OCI-LY7 (cell line): ENCODE measurements around the gene ZNF576. TPM values are rescaled to one million over a fixed set of nuclear protein-coding genes. Genes with fewer than 3 reads are reported as not detected.
"Not testable (repeated sequence)": the region's sequence is repeated elsewhere in the genome, so short reads cannot be mapped to it uniquely, and the experiment has no call there.

Experiments used
- BruUV-seq: library from RNA; stranded (reverse); fragments of 400-500 nt; replicated peaks from 2 replicates; lab custom pipeline; 2021; lab: Mats Ljungman, UMichigan
- CTCF ChIA-PET: fragments of 300-600 bp; sonication (Branson Sonifier 250); formaldehyde crosslinking; loops from one replicate; lab custom pipeline; 2022; ENCODE audit warnings: antibody characterized with exemption; ENCODE audit not compliant: unreplicated experiment; lab: Charles Lee
- POLR2A ChIA-PET: fragments of 300-600 bp; sonication (Branson Sonifier 250); formaldehyde crosslinking; loops from one replicate; lab custom pipeline; 2022; ENCODE audit warnings: antibody characterized with exemption; lab: Charles Lee
- DNase-seq: peaks from one replicate; pipeline ENCODE4 v3.0.0-alpha.2; 2015; ENCODE audit warnings: low spot score
- H2AFZ ChIP-seq: fragments of 200-600 bp; sonication (generic), shearing (Covaris generic); 2 replicates; pipeline ENCODE4 v1.6.1; 2014; ENCODE audit warnings: mild to moderate bottlenecking, antibody characterized with exemption, low read length, moderate library complexity
- H3K27ac ChIP-seq: fragments of 200-600 bp; sonication (generic); 2 replicates; pipeline ENCODE4 v1.5.1; 2014; ENCODE audit warnings: mixed run types, low read depth, mild to moderate bottlenecking, moderate library complexity, low read length, inconsistent platforms; ENCODE audit not compliant: poor library complexity, severe bottlenecking
- H3K36me3 ChIP-seq: fragments of 200-600 bp; sonication (generic); 2 replicates; pipeline ENCODE4 v1.6.1; 2014; ENCODE audit warnings: mild to moderate bottlenecking, antibody characterized with exemption, low read length, moderate library complexity, mixed read lengths; ENCODE audit not compliant: insufficient read depth
- H3K4me1 ChIP-seq: fragments of 200-600 bp; sonication (generic); 2 replicates; pipeline ENCODE4 v1.5.1; 2014; ENCODE audit warnings: mild to moderate bottlenecking, low read length; ENCODE audit not compliant: insufficient read depth, poor library complexity, severe bottlenecking
- H3K4me2 ChIP-seq: fragments of 200-600 bp; sonication (generic); 2 replicates; pipeline ENCODE4 v1.6.1; 2014; ENCODE audit warnings: mild to moderate bottlenecking, low read length
- H3K4me3 ChIP-seq: fragments of 200-600 bp; sonication (generic); 2 replicates; pipeline ENCODE4 v1.5.1; 2014; ENCODE audit warnings: mild to moderate bottlenecking, low read depth, low read length; ENCODE audit not compliant: poor library complexity, severe bottlenecking
- H3K79me2 ChIP-seq: fragments of 200-600 bp; sonication (generic); 2 replicates; pipeline ENCODE4 v1.6.1; 2016; ENCODE audit warnings: low read depth, mild to moderate bottlenecking, low read length, moderate library complexity, mixed read lengths; ENCODE audit not compliant: insufficient read depth
- H3K9me2 ChIP-seq: fragments of 200-600 bp; sonication (generic); 2 replicates; pipeline ENCODE4 v1.6.1; 2016; ENCODE audit warnings: mild to moderate bottlenecking, low read length, mixed read lengths; ENCODE audit not compliant: insufficient read depth
- H3K9me3 ChIP-seq: fragments of 200-600 bp; sonication (generic); 2 replicates; pipeline ENCODE4 v1.6.1; 2014; ENCODE audit warnings: mild to moderate bottlenecking, mixed run types, low read length, mixed read lengths
- H4K20me1 ChIP-seq: fragments of 200-600 bp; sonication (generic); 2 replicates; pipeline ENCODE4 v1.6.1; 2014; ENCODE audit warnings: mild to moderate bottlenecking, antibody characterized with exemption, low read length, moderate library complexity, mixed read lengths; ENCODE audit not compliant: insufficient read depth
- EZH2phosphoT487 ChIP-seq: fragments of 200-600 bp; sonication (generic); IDR thresholded peaks from 2 replicates; pipeline ENCODE4 v1.6.1; 2018; ENCODE audit warnings: low read depth, borderline replicate concordance, mild to moderate bottlenecking, mixed run types, antibody characterized with exemption, low read length, moderate library complexity, mixed read lengths
- intact Hi-C: fragments of 100-400 bp; cut with micrococcal nuclease; formaldehyde crosslinking; loops from one replicate; pipeline ENCODE4 v1.10.0; 2022; ENCODE audit not compliant: unreplicated experiment
- total RNA-seq, 2 experiments: library from RNA; depleted of rRNA in 1 of 2; stranded (reverse); fragments of >200 nt in 1 of 2; shearing (Covaris generic) in 1 of 2; gene quantifications; 2 replicates each; pipeline ENCODE4 v1.2.3, GENCODE V29; 2014 to 2022
- TF ChIP-seq, protein P1 (sequence below): fragments of 200-600 bp; sonication (generic); conservative IDR thresholded peaks from 2 replicates; pipeline ENCODE4 v1.5.1; 2014; ENCODE audit warnings: mild to moderate bottlenecking, antibody characterized with exemption, low read length, moderate library complexity, mixed read lengths

The ZNF576 gene
- total RNA-seq, 2 experiments from 2014 or later: 17.8 to 20.2 TPM

DNA sequence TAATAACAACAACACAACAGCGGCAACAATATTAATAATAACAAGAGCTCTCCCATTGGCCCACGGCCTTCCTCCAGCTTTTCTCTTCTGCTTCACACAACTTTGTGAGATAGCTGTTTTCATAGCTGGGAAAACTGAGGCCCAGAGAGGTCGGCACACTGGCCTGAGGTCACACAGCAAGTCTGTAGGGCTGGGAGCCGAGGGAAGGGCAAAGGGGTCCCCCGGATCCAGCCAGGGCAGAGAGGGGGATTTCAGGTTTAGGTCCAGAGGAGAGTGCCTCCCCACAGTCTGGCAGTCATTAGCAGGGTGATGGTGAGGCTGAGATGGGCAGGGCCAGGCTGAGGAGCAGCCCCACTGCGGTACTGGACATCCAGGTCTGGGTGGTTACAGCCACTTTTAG, 52.2 kb downstream of the ZNF576 start:
- H2AFZ ChIP-seq: no peak overlapping the region
- POLR2A ChIA-PET: interaction anchor here (0.6 kb wide), 1 partner anchor 201 kb away, joined by 3 read pairs; no protein-coding TSS in a partner anchor
- no peaks in the 10 kb centered on the region for H3K9me3 ChIP-seq
- TF ChIP-seq, protein P1, sequence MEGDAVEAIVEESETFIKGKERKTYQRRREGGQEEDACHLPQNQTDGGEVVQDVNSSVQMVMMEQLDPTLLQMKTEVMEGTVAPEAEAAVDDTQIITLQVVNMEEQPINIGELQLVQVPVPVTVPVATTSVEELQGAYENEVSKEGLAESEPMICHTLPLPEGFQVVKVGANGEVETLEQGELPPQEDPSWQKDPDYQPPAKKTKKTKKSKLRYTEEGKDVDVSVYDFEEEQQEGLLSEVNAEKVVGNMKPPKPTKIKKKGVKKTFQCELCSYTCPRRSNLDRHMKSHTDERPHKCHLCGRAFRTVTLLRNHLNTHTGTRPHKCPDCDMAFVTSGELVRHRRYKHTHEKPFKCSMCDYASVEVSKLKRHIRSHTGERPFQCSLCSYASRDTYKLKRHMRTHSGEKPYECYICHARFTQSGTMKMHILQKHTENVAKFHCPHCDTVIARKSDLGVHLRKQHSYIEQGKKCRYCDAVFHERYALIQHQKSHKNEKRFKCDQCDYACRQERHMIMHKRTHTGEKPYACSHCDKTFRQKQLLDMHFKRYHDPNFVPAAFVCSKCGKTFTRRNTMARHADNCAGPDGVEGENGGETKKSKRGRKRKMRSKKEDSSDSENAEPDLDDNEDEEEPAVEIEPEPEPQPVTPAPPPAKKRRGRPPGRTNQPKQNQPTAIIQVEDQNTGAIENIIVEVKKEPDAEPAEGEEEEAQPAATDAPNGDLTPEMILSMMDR: no peak
- no peak for TF ChIP-seq EZH2phosphoT487
- H4K20me1 ChIP-seq: no peaks in the 10 kb centered on the region
- H3K4me3 ChIP-seq: no peak overlapping the region
- H3K4me2 ChIP-seq: no peak overlapping the region
- DNase-seq: no peak
- intact Hi-C loops: no loop called here
- no TSS peak for BruUV-seq
- H3K27ac ChIP-seq: no peak overlapping the region
- no peaks in the 10 kb centered on the region for H3K79me2 ChIP-seq
- no peaks in the 10 kb centered on the region for H3K36me3 ChIP-seq
- H3K4me1 ChIP-seq: no peaks in the 10 kb centered on the region
- CTCF ChIA-PET: no interaction called here
- no peaks in the 10 kb centered on the region for H3K9me2 ChIP-seq

DNA sequence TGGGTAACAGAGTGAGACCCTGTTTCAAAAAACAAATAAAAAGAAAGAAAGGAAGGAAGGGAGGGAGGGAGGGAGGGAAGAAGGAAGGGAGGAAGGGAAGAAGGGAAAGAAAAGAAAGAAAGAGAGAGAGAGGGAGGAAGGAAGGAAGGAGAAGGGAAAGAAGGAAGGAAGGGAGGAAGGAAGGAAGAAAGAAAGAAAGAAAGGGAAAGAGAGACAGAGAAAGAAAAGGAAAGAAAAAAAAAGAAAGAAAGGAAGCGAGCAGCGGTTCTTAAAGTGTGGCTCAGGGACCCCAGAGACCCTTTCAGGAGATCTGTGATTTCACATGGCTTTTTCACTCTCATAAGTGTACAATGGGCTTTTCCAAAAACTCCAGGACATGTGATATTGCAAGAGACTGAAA, 53.1 kb downstream of the ZNF576 start:
- Histone ChIP-seq H2AFZ (no peak overlapping the region), H4K20me1 (no peaks in the 10 kb centered on the region), H3K4me1 (no peaks in the 10 kb centered on the region), H3K4me2 (no peak overlapping the region), H3K79me2 (no peaks in the 10 kb centered on the region), H3K36me3 (no peaks in the 10 kb centered on the region), H3K9me2 (no peaks in the 10 kb centered on the region), H3K4me3 (no peak overlapping the region), H3K9me3 (no peaks in the 10 kb centered on the region), H3K27ac (no peak overlapping the region)
- TF ChIP-seq, protein P1: no peak
- TF ChIP-seq EZH2phosphoT487: no peak
- DNase-seq: no peak
- BruUV-seq: no TSS peak
- intact Hi-C loops: no loop called here
- ChIA-PET CTCF (no interaction called here), POLR2A (interaction anchor here (0.6 kb wide), 1 partner anchor 152 kb away, joined by 3 read pairs; no protein-coding TSS in a partner anchor)

DNA sequence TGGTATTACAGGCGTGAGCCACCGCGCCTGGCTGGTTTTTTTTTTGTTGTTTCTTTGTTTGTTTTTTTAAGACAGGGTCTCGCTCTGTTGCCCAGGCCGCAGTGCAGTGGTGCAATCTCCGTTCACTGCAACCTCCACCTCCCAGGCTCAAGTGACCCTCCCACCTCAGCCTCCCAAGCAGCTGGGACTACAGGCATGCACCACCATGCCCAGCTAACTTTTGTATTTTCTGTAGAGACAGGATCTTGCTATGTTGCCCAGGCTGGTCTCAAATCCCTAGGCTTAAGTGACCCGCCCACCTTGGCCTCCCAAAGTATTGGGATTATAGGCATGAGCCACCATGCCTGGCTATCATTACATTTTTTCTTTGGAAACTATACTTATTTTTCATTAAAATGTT, 53.9 kb downstream of the ZNF576 start:
- H3K79me2 ChIP-seq, H2AFZ ChIP-seq, CTCF ChIA-PET, H4K20me1 ChIP-seq, H3K4me2 ChIP-seq, H3K36me3 ChIP-seq, DNase-seq, H3K4me3 ChIP-seq, H3K9me3 ChIP-seq, POLR2A ChIA-PET, intact Hi-C loops, H3K4me1 ChIP-seq, H3K27ac ChIP-seq, BruUV-seq, H3K9me2 ChIP-seq: not testable (repeated sequence)

Other genes starting within 250 kb of the ZNF576 start
- not detected in 2 replicates for gene CD177, start 242.9 kb upstream of the ZNF576 start, total RNA-seq (2014; rRNA removed; shearing (Covaris generic))
- not detected in 2 replicates for gene CD177, start 242.9 kb upstream of the ZNF576 start, total RNA-seq (2022)
- not detected in 2 replicates for gene TEX101, start 181.7 kb upstream of the ZNF576 start, total RNA-seq (2014; rRNA removed; shearing (Covaris generic))
- gene TEX101, start 181.7 kb upstream of the ZNF576 start, total RNA-seq (2022): not detected in 2 replicates
- not detected in 2 replicates for gene LYPD3, start 131.0 kb upstream of the ZNF576 start, total RNA-seq (2014; rRNA removed; shearing (Covaris generic))
- gene LYPD3, start 131.0 kb upstream of the ZNF576 start, total RNA-seq (2022): 0.42 TPM in 1 of 2 replicates, not detected in the other
- 12.9 and 20.6 TPM in 2 replicates for gene PHLDB3, start 91.8 kb upstream of the ZNF576 start, total RNA-seq (2014; rRNA removed; shearing (Covaris generic))
- gene PHLDB3, start 91.8 kb upstream of the ZNF576 start, total RNA-seq (2022): 6.0 and 9.9 TPM in 2 replicates
- gene ETHE1, start 69.4 kb upstream of the ZNF576 start, total RNA-seq (2014; rRNA removed; shearing (Covaris generic)): 1.7 and 5.7 TPM in 2 replicates
- gene ETHE1, start 69.4 kb upstream of the ZNF576 start, total RNA-seq (2022): 6.2 and 6.4 TPM in 2 replicates
- gene ZNF575, start 63.4 kb upstream of the ZNF576 start, total RNA-seq (2014; rRNA removed; shearing (Covaris generic)): not detected in 2 replicates
- gene ZNF575, start 63.4 kb upstream of the ZNF576 start, total RNA-seq (2022): 2.0 and 2.7 TPM in 2 replicates
- 28.7 and 35.9 TPM in 2 replicates for gene XRCC1, start 21.1 kb upstream of the ZNF576 start, total RNA-seq (2014; rRNA removed; shearing (Covaris generic))
- gene XRCC1, start 21.1 kb upstream of the ZNF576 start, total RNA-seq (2022): 27.2 and 33.7 TPM in 2 replicates
- 4.9 and 11.5 TPM in 2 replicates for gene PINLYP, start 20.8 kb upstream of the ZNF576 start, total RNA-seq (2014; rRNA removed; shearing (Covaris generic))
- 0.40 and 0.81 TPM in 2 replicates for gene PINLYP, start 20.8 kb upstream of the ZNF576 start, total RNA-seq (2022)
- gene IRGQ, start 461 bp upstream of the ZNF576 start, total RNA-seq (2014; rRNA removed; shearing (Covaris generic)): 6.4 and 23.0 TPM in 2 replicates
- gene IRGQ, start 461 bp upstream of the ZNF576 start, total RNA-seq (2022): 15.1 and 15.3 TPM in 2 replicates
- 0.36 and 0.73 TPM in 2 replicates for gene SRRM5, start 15.5 kb downstream of the ZNF576 start, total RNA-seq (2014; rRNA removed; shearing (Covaris generic))
- 0.61 and 0.85 TPM in 2 replicates for gene SRRM5, start 15.5 kb downstream of the ZNF576 start, total RNA-seq (2022)
- gene ZNF428, start 23.0 kb downstream of the ZNF576 start, total RNA-seq (2014; rRNA removed; shearing (Covaris generic)): 91.1 and 98.1 TPM in 2 replicates
- 28.5 and 31.0 TPM in 2 replicates for gene ZNF428, start 23.0 kb downstream of the ZNF576 start, total RNA-seq (2022)
- 0.05 TPM in 1 of 2 replicates, not detected in the other for gene CADM4, start 43.3 kb downstream of the ZNF576 start, total RNA-seq (2014; rRNA removed; shearing (Covaris generic))
- gene CADM4, start 43.3 kb downstream of the ZNF576 start, total RNA-seq (2022): not detected in 2 replicates
- 0.41 TPM in 1 of 2 replicates, not detected in the other for gene PLAUR, start 73.6 kb downstream of the ZNF576 start, total RNA-seq (2014; rRNA removed; shearing (Covaris generic))
- gene PLAUR, start 73.6 kb downstream of the ZNF576 start, total RNA-seq (2022): 0.57 and 0.76 TPM in 2 replicates
- not detected in 2 replicates for gene IRGC, start 119.5 kb downstream of the ZNF576 start, total RNA-seq (2014; rRNA removed; shearing (Covaris generic))
- not detected in 2 replicates for gene IRGC, start 119.5 kb downstream of the ZNF576 start, total RNA-seq (2022)
- gene SMG9, start 158.4 kb downstream of the ZNF576 start, total RNA-seq (2014; rRNA removed; shearing (Covaris generic)): 49.1 and 65.6 TPM in 2 replicates
- 75.5 and 83.1 TPM in 2 replicates for gene SMG9, start 158.4 kb downstream of the ZNF576 start, total RNA-seq (2022)
- 31.3 and 39.7 TPM in 2 replicates for gene KCNN4, start 184.4 kb downstream of the ZNF576 start, total RNA-seq (2014; rRNA removed; shearing (Covaris generic))
- 39.3 and 40.0 TPM in 2 replicates for gene KCNN4, start 184.4 kb downstream of the ZNF576 start, total RNA-seq (2022)
- gene LYPD5, start 205.9 kb downstream of the ZNF576 start, total RNA-seq (2014; rRNA removed; shearing (Covaris generic)): not detected in 2 replicates
- not detected in 2 replicates for gene LYPD5, start 205.9 kb downstream of the ZNF576 start, total RNA-seq (2022)
- gene ZNF283, start 230.7 kb downstream of the ZNF576 start, total RNA-seq (2014; rRNA removed; shearing (Covaris generic)): 4.3 and 4.8 TPM in 2 replicates
- 1.9 and 2.8 TPM in 2 replicates for gene ZNF283, start 230.7 kb downstream of the ZNF576 start, total RNA-seq (2022)